ENCODE results near the gene DPP7. TPM values are rescaled to one million over a fixed set of nuclear protein-coding genes. Genes with fewer than 3 reads are reported as not detected.

Gene DPP7
- total RNA-seq, 4 donors from 2014 or later: 123 to 144 (median 138) TPM

DNA sequence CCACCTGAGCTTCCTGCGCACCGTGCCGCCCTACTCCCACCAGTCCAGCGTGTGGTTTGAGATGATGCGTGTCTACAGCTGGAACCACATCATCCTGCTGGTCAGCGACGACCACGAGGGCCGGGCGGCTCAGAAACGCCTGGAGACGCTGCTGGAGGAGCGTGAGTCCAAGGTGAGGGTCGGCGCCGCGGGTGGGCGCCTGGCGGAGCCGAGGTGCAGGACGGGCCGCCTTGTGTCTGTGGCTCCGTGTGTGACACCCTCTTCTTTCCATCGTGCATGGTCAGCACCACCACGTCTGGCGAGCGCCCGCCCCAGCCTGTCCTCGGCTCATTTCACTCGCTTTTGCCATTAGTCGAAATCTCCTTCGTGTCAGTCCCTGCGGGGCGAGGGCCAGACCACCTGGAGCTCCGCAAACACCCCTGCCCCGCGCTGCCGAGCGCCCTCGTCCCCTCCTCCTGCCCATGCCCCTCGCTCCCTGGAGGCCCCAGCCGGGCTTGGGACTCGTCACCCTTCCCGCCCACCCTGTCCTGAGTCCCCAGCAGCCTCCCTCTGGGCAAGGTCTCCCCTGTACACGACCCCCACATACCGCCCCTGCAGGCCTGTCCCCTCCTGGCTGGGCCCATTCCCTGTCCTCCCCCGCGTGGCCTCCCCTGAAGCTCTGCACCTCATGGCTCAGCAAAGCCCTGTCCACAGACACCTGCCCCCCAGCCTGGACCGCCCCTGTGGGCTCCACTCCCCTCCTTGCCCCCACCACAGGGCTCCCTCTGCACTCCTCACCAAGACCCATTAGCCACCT lies 31.4 kb upstream of the DPP7 start:
- DNase-seq (ENCODE audit: low spot score in 2 of 2): no peak
- H3K4me3 ChIP-seq (ENCODE audit: low read depth, poor library complexity, severe bottlenecking): no peak overlapping the region
- TF ChIP-seq POLR2A (IDR thresholded peaks at IDR 0.05): no peak
- TF ChIP-seq CTCF (IDR thresholded peaks at IDR 0.05): no peak
- intact Hi-C loops (cut with DNase I; ENCODE audit: low total_unique reads): no loop called here
- WGBS, 2 donors: 62 to 66% methylated on average over 23 to 36 of the region's 49 CpGs

DNA sequence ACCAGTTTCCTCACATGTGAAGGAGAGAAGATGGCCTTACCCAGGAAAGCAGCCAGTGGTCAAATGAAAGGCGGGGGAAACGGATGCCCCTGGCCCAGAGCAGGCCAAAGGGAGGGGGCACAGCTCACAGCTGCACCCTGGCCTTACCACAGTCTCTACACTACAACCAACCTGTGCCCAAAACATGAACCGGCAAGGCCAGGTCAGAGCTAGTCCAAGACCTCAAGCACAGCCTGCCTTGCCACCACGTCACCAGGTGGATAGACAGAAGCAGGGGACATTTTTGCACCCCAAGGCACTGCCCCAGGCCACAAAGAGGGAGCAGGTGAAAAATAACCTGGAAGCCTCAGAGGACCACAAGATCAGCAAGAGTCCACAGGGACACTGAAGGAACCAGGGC lies 28.9 kb upstream of the DPP7 start:
- intact Hi-C loops (cut with DNase I; ENCODE audit: low total_unique reads): no loop called here
- no peak overlapping the region for H3K4me3 ChIP-seq (ENCODE audit: low read depth, poor library complexity, severe bottlenecking)
- DNase-seq (ENCODE audit: low spot score in 2 of 2): no peak
- TF ChIP-seq POLR2A (IDR thresholded peaks at IDR 0.05): no peak
- TF ChIP-seq CTCF (IDR thresholded peaks at IDR 0.05): no peak
- WGBS, 2 donors: 48 to 53% methylated on average over 4 of the region's 4 CpGs

GRCh38 chr9:137141976-137142936 lies 27.7 kb upstream of the DPP7 start:
- intact Hi-C loops (cut with DNase I; ENCODE audit: low total_unique reads): no loop called here
- H3K4me3 ChIP-seq (ENCODE audit: low read depth, poor library complexity, severe bottlenecking): no peak overlapping the region
- DNase-seq (ENCODE audit: low spot score in 2 of 2): no peak
- no peak for TF ChIP-seq POLR2A (IDR thresholded peaks at IDR 0.05)
- TF ChIP-seq CTCF (IDR thresholded peaks at IDR 0.05): no peak
- WGBS, 2 donors: 73 to 75% methylated on average over 24 of the region's 24 CpGs

DNA sequence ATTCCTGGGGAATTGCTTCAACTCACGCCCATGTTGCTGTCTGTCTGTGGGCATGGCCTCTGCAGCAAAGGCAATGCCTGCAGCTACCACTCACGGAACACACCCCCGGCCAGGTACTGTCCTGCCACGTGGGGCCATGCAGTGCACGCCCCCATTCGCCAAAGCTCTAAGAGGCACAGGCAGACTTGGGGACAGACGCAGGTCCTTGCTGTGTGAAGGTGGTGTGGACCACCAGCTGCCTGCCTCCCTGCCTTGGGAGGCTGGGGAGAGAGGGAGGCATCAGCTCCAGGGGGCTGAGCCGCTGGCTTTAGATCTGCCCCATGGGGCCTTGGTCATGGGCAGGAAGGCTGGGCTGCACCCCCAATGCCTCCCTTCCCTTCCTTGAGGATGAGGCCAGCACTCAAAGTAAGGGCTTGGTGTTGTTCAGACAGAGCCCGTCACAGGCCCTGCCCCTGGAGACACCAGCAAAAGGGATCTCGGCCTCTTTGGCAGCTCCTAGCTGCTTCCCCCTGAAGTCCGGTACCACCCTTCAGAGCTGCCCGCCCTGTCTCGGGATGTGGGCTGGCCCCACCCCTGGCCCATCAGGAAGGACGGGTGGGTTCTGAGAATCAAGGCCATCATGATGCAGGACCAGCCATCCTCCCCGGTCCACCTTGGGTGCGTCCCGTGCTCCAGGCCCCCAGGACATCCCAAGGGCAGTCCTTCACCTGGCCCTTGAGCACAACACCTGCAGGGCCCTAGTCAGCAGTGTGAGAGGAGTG lies 26.7 kb upstream of the DPP7 start:
- 72 to 75% methylated on average over 14 to 17 of the region's 17 CpGs for WGBS, 2 donors
- H3K4me3 ChIP-seq (ENCODE audit: low read depth, poor library complexity, severe bottlenecking): no peak overlapping the region
- DNase-seq (ENCODE audit: low spot score in 2 of 2): no peak
- TF ChIP-seq POLR2A (IDR thresholded peaks at IDR 0.05) (no peak), CTCF (IDR thresholded peaks at IDR 0.05) (no peak)
- intact Hi-C loops (cut with DNase I; ENCODE audit: low total_unique reads): no loop called here

- TF ChIP-seq CTCF (IDR thresholded peaks at IDR 0.05): no peak
- TF ChIP-seq POLR2A (IDR thresholded peaks at IDR 0.05): no peak
- whole genome bisulfite sequencing, 2 donors: 58 to 60% methylated on average over 26 of the region's 26 CpGs
- intact Hi-C loops (cut with DNase I; ENCODE audit: low total_unique reads): no loop called here
- no peak for DNase-seq (ENCODE audit: low spot score in 2 of 2)
- H3K4me3 ChIP-seq (ENCODE audit: low read depth, poor library complexity, severe bottlenecking): no peak overlapping the region
Measured at GRCh38 chr9:137140151-137141012, 25.8 kb upstream of the DPP7 start.

Data from lower leg skin (tissue), 4 donors.